Tibial nerve (tissue), 4 donors: ENCODE results near the gene MERTK. TPM values are rescaled to one million over a fixed set of nuclear protein-coding genes. Genes with fewer than 3 reads are reported as not detected.

Experiments used
- DNase-seq, 2 donors: peaks; one replicate each; pipeline ENCODE4 v3.0.0-alpha.2; 2019; ENCODE audit warnings: low spot score in 2 of 2
- H3K27ac ChIP-seq, 4 donors: fragments of 200-600 bp; sonication (generic) in 3 of 4; one replicate each; pipeline ENCODE4 v1.5.1; 2017 to 2019; ENCODE audit warnings: mild to moderate bottlenecking in 1 of 4
- H3K27me3 ChIP-seq, 2 donors: fragments of 200-600 bp; sonication (generic) in 1 of 2; one replicate each; pipeline versions ENCODE4 v1.5.1 to v1.6.0; 2017 to 2019
- H3K36me3 ChIP-seq, 3 donors: fragments of 200-600 bp; sonication (generic); one replicate each; pipeline ENCODE4 v1.5.1; 2018 to 2019
- H3K4me1 ChIP-seq, 4 donors: fragments of 200-600 bp; sonication (generic) in 3 of 4; one replicate each; pipeline ENCODE4 v1.5.1; 2017 to 2019
- H3K4me3 ChIP-seq, 4 donors: fragments of 200-600 bp; sonication (generic) in 3 of 4; one replicate each; pipeline ENCODE4 v1.5.1; 2017 to 2019; ENCODE audit warnings: mild to moderate bottlenecking in 1 of 4, moderate library complexity in 1 of 4
- H3K9me3 ChIP-seq, 4 donors: fragments of 200-600 bp; sonication (generic) in 3 of 4; one replicate each; pipeline ENCODE4 v1.5.1; 2017 to 2019
- CTCF ChIP-seq, 5 experiments: fragments of 200-600 bp in 3 of 5; fragments of 450-650 bp in 2 of 5; sonication (generic) in 3 of 5; IDR thresholded peaks; one replicate each; pipeline ENCODE4 v1.5.1; 2016 to 2019; ENCODE audit warnings: antibody characterized with exemption in 5 of 5, mild to moderate bottlenecking in 3 of 5, moderate library complexity in 2 of 5
- EP300 ChIP-seq, 2 donors: sonication (generic); formaldehyde crosslinking; IDR thresholded peaks; one replicate each; pipeline ENCODE4 v1.6.1; 2017; ENCODE audit warnings: antibody characterized with exemption in 2 of 2, mild to moderate bottlenecking in 1 of 2
- POLR2A ChIP-seq, 2 donors: fragments of 450-650 bp; IDR thresholded peaks; one replicate each; pipeline ENCODE4 v1.6.1; 2017; ENCODE audit warnings: antibody characterized with exemption in 2 of 2, mild to moderate bottlenecking in 2 of 2, moderate library complexity in 2 of 2
- WGBS, 2 donors: methylation state at CpG; one replicate each; pipeline ENCODE4 v1.1.5; 2018; 5-methylcytosine and 5-hydroxymethylcytosine counted together
- total RNA-seq, 4 donors: library from RNA; depleted of rRNA; stranded (reverse); fragments of >200 nt; gene quantifications; one replicate each; pipeline ENCODE4 v1.1.0, GENCODE V29; 2016

MERTK gene
- total RNA-seq, 4 donors from 2014 or later, result 22.7 to 61.8 (median 29.3) TPM

GRCh38 chr2:111912547-111912946 lies 14.1 kb downstream of the MERTK start:
- Histone ChIP-seq H3K27ac (no peak overlapping the region), H3K4me3 (no peak overlapping the region), H3K36me3 (no peaks in the 10 kb centered on the region), H3K9me3 (no peaks in the 10 kb centered on the region), H3K27me3 (no peaks in the 10 kb centered on the region), H3K4me1 (peaks cover 0 to 16% (median 4%) of the 10 kb centered on the region in 4 donors)
- 75 to 85% methylated on average over 2 of the region's 2 CpGs for WGBS, 2 donors
- TF ChIP-seq EP300 (IDR thresholded peaks at IDR 0.05) (no peak), CTCF (IDR thresholded peaks at IDR 0.05) (no peak), POLR2A (IDR thresholded peaks at IDR 0.05) (no peak)
- no peak for DNase-seq

GRCh38 chr2:111917106-111917505 lies 18.7 kb downstream of the MERTK start:
- Histone ChIP-seq H3K27me3 (no peaks in the 10 kb centered on the region), H3K9me3 (no peaks in the 10 kb centered on the region), H3K4me3 (no peak overlapping the region), H3K4me1 (peaks cover 0 to 15% (median 2%) of the 10 kb centered on the region in 4 donors), H3K27ac (no peak overlapping the region), H3K36me3 (no peaks in the 10 kb centered on the region)
- 65 to 83% methylated on average over 3 of the region's 3 CpGs for WGBS, 2 donors
- DNase-seq, result no peak
- no peak for TF ChIP-seq CTCF (IDR thresholded peaks at IDR 0.05)
- no peak for TF ChIP-seq POLR2A (IDR thresholded peaks at IDR 0.05)
- TF ChIP-seq EP300 (IDR thresholded peaks at IDR 0.05), result no peak

GRCh38 chr2:111918383-111918806 lies 20.0 kb downstream of the MERTK start:
- H3K4me3 ChIP-seq, result no peak overlapping the region
- H3K4me1 ChIP-seq, result peaks cover 0 to 15% (median 2%) of the 10 kb centered on the region in 4 donors
- 44 to 52% methylated on average over 1 of the region's 1 CpG for WGBS, 2 donors
- TF ChIP-seq CTCF (IDR thresholded peaks at IDR 0.05), result no peak
- no peak overlapping the region for H3K27ac ChIP-seq
- DNase-seq, result no peak
- H3K27me3 ChIP-seq, result no peaks in the 10 kb centered on the region
- H3K36me3 ChIP-seq, result peaks cover 0 to 4% (median 0%) of the 10 kb centered on the region in 3 donors
- no peaks in the 10 kb centered on the region for H3K9me3 ChIP-seq

GRCh38 chr2:111919365-111919764 lies 21.0 kb downstream of the MERTK start:
- Histone ChIP-seq H3K4me1 (peaks cover 0 to 15% (median 2%) of the 10 kb centered on the region in 4 donors), H3K27ac (no peak overlapping the region), H3K27me3 (no peaks in the 10 kb centered on the region), H3K9me3 (no peaks in the 10 kb centered on the region), H3K4me3 (no peak overlapping the region), H3K36me3 (peaks cover 0 to 4% (median 0%) of the 10 kb centered on the region in 3 donors)
- no peak for DNase-seq
- WGBS, 2 donors, result 58 to 63% methylated on average over 2 of the region's 2 CpGs
- TF ChIP-seq POLR2A (IDR thresholded peaks at IDR 0.05) (no peak), EP300 (IDR thresholded peaks at IDR 0.05) (no peak), CTCF (IDR thresholded peaks at IDR 0.05) (peak in 1 of 5 experiments; percentile 11)

- peaks cover 0 to 15% (median 2%) of the 10 kb centered on the region in 4 donors for H3K4me1 ChIP-seq
- H3K9me3 ChIP-seq, result no peaks in the 10 kb centered on the region
- 62 to 65% methylated on average over 8 of the region's 8 CpGs for WGBS, 2 donors
- no peak overlapping the region for H3K4me3 ChIP-seq
- TF ChIP-seq POLR2A (IDR thresholded peaks at IDR 0.05) (no peak), EP300 (IDR thresholded peaks at IDR 0.05) (peak in 1 of 2 donors; percentile 11)
- no peak for DNase-seq
- no peaks in the 10 kb centered on the region for H3K27me3 ChIP-seq
- H3K36me3 ChIP-seq, result peaks cover 0 to 4% (median 0%) of the 10 kb centered on the region in 3 donors
- peak overlapping the region in 1 of 4 donors; percentile 26 for H3K27ac ChIP-seq
Observed at GRCh38 chr2:111919794-111920608, 21.6 kb downstream of the MERTK start.
